ENCODE measurements around the gene ADSL.
"Not testable (repeated sequence)": the region's sequence is repeated elsewhere in the genome, so short reads cannot be mapped to it uniquely, and the experiment has no call there.

Gene ADSL

DNA sequence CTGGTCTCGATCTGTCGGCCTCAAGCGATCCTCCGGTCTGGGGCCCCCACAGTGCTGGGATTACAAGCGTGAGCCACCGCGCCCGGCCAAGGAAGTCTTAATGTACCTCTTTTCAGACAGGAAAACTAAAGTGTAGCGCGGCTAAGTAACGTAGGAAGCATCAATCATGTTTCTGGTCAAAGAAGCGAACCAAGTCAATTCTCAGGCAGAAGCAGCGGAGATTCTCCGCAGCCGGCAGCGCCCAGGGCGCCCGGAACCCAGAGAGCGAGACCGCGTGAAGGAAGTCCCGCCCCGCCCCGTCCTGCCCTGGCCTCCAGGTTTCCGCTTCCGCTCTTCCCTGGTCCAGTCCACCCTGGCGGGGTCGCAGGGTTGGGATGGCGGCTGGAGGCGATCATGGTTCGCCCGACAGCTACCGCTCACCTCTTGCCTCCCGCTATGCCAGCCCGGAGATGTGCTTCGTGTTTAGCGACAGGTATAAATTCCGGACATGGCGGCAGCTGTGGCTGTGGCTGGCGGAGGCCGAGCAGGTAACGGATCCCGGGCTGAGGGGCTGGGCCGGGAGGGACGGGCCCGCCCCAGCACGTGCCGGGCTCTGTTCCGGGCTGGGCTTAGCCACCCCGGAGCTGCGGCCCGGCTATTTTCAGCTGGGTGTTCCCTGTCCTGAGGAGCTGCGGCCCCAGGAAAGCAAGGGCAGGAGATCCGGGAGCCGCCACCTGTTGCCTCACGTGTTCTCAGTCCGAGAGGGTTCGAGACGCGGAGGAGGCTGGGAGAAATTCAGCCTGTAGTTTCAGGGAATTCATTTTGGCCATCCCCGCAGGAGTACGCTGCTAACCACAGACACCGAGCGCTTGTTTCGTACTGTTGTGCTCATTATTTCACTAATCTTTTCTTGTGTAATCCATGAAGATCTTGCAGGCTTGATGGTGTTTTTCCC is at the start of gene ADSL:
Gene ADSL, plus strand, starts transcription at position 316 of the 934 bp plus-strand sequence. Its CDS starts 59 bp downstream, at position 375.
- H3K36me3 ChIP-seq (ENCODE audit: control insufficient read depth, low read depth, low read length): peaks cover 22% of the 10 kb centered on the region
- H3K9me3 ChIP-seq (ENCODE audit: control insufficient read depth, low read depth, low read length): no peaks in the 10 kb centered on the region
- peak within 1 kb of the TSS; percentile 94 for H3K4me3 ChIP-seq (ENCODE audit: low read length)
- peak within 1 kb of the TSS; percentile 93 for H3K9ac ChIP-seq (ENCODE audit: low read length)
- peaks cover 7% of the 10 kb centered on the region for H3K4me1 ChIP-seq (ENCODE audit: control insufficient read depth, low read depth, low read length)
- H3K27ac ChIP-seq (ENCODE audit: low read length): peak within 1 kb of the TSS; percentile 73
- no peaks in the 10 kb centered on the region for H3K27me3 ChIP-seq (ENCODE audit: control insufficient read depth, insufficient read depth, low read length)

DNA sequence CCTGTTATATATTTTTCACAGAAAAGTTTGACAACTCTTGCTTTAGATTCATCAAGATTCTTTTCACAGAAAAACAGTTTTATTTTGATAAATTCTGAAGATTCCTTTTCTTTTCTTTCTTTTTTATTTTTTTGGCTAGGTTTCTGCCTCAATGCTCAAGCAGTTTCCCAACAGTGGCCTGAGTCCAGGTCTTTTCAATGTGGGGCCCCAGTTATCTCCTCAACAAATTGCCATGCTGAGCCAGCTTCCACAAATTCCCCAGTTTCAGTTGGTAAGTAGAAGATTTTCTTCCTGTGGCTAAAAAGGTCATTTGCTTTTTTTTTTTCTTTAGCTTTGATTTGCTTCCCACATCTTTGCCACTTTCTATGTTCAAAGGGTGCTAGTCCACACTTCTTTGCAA is 46.0 kb upstream of the ADSL start:
- Histone ChIP-seq H3K27me3 (ENCODE audit: control insufficient read depth, insufficient read depth, low read length) (no peaks in the 10 kb centered on the region), H3K4me1 (ENCODE audit: control insufficient read depth, low read depth, low read length) (no peaks in the 10 kb centered on the region), H3K27ac (ENCODE audit: low read length) (no peak overlapping the region), H3K9me3 (ENCODE audit: control insufficient read depth, low read depth, low read length) (no peaks in the 10 kb centered on the region), H3K36me3 (ENCODE audit: control insufficient read depth, low read depth, low read length) (peaks cover 50% of the 10 kb centered on the region), H3K4me3 (ENCODE audit: low read length) (no peak overlapping the region), H3K9ac (ENCODE audit: low read length) (no peak overlapping the region)

- Histone ChIP-seq H3K36me3 (ENCODE audit: control insufficient read depth, low read depth, low read length) (peaks cover 47% of the 10 kb centered on the region), H3K9ac (ENCODE audit: low read length) (no peak overlapping the region), H3K27me3 (ENCODE audit: control insufficient read depth, insufficient read depth, low read length) (no peaks in the 10 kb centered on the region), H3K27ac (ENCODE audit: low read length) (no peak overlapping the region), H3K4me3 (ENCODE audit: low read length) (no peak overlapping the region), H3K9me3 (ENCODE audit: control insufficient read depth, low read depth, low read length) (no peaks in the 10 kb centered on the region), H3K4me1 (ENCODE audit: control insufficient read depth, low read depth, low read length) (no peaks in the 10 kb centered on the region)
These were observed 45.2 kb upstream of the ADSL start for GRCh38 chr22:40300884-40301672.

DNA sequence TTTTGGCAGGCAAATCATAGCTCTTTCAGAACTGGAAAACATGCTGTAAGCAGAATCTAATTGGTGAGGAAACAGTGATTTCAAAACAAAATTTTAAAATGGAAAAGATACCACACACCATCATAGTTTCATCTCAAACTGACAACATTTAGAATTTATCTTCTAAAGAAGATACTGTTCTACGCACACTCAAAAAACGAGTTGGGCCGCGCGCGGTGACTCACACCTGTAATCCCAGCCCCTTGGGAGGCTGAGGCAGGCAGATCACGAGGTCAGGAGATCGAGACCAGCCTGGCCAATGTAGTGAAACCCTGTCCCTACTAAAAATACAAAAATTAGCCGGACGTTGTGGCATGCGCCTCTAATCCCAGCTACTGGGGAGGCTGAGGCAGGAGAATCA is 44.2 kb upstream of the ADSL start:
- H3K4me1 ChIP-seq (ENCODE audit: control insufficient read depth, low read depth, low read length): no peaks in the 10 kb centered on the region
- no peaks in the 10 kb centered on the region for H3K27me3 ChIP-seq (ENCODE audit: control insufficient read depth, insufficient read depth, low read length)
- H3K9me3 ChIP-seq (ENCODE audit: control insufficient read depth, low read depth, low read length): no peaks in the 10 kb centered on the region
- no peak overlapping the region for H3K27ac ChIP-seq (ENCODE audit: low read length)
- H3K9ac ChIP-seq (ENCODE audit: low read length): no peak overlapping the region
- H3K36me3 ChIP-seq (ENCODE audit: control insufficient read depth, low read depth, low read length): peaks cover 44% of the 10 kb centered on the region
- H3K4me3 ChIP-seq (ENCODE audit: low read length): no peak overlapping the region

DNA sequence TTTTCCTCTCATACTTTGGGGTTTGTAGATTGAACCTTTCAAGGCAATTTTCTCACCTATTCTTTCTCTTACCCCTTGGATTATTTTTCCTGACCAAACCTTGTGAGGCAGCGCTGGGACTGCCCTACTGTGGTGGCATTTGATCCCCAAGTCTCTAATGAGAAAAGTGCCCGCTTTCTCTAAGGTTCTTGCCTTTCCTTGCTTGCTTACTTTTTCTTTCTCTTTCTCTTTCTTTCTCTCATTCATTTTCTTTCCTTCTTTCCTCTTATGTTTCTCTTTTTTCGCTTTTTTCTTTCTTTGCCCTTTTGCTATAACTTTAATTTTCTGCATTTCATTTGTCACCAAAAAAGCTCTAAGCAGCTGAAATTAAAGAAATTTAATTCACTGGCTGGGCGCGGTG is 40.7 kb upstream of the ADSL start:
- Histone ChIP-seq H3K9ac (ENCODE audit: low read length) (no peak overlapping the region), H3K27me3 (ENCODE audit: control insufficient read depth, insufficient read depth, low read length) (no peaks in the 10 kb centered on the region), H3K9me3 (ENCODE audit: control insufficient read depth, low read depth, low read length) (no peaks in the 10 kb centered on the region), H3K4me3 (ENCODE audit: low read length) (no peak overlapping the region), H3K4me1 (ENCODE audit: control insufficient read depth, low read depth, low read length) (no peaks in the 10 kb centered on the region), H3K27ac (ENCODE audit: low read length) (no peak overlapping the region), H3K36me3 (ENCODE audit: control insufficient read depth, low read depth, low read length) (peaks cover 62% of the 10 kb centered on the region)

- H3K4me1 ChIP-seq (ENCODE audit: control insufficient read depth, low read depth, low read length): no peaks in the 10 kb centered on the region
- H3K9me3 ChIP-seq (ENCODE audit: control insufficient read depth, low read depth, low read length): no peaks in the 10 kb centered on the region
- H3K4me3 ChIP-seq (ENCODE audit: low read length): no peak overlapping the region
- no peak overlapping the region for H3K9ac ChIP-seq (ENCODE audit: low read length)
- no peaks in the 10 kb centered on the region for H3K27me3 ChIP-seq (ENCODE audit: control insufficient read depth, insufficient read depth, low read length)
- no peak overlapping the region for H3K27ac ChIP-seq (ENCODE audit: low read length)
- H3K36me3 ChIP-seq (ENCODE audit: control insufficient read depth, low read depth, low read length): peaks cover 78% of the 10 kb centered on the region
These were observed 37.2 kb upstream of the ADSL start for GRCh38 chr22:40308999-40309573.

DNA sequence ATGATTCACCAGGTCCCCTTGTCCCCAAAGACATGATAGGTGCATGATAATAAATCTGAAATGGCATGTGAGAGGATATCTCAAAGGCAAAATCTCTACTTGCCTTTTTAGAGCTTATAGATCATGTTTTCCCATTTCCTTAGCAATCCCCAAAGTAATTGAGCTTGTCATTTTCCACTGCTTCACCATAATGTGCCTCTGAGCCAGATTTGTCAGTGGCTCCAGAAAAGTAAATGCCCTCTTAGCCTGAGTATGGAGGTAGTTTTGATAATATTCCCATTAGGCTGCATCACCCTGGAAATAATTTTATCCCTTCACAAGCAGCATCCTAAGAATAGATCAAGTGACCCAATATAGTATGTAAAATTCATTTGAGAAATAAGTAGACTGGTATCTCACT is 36.7 kb upstream of the ADSL start:
- Histone ChIP-seq H3K36me3 (ENCODE audit: control insufficient read depth, low read depth, low read length) (peaks cover 80% of the 10 kb centered on the region), H3K9ac (ENCODE audit: low read length) (no peak overlapping the region), H3K4me1 (ENCODE audit: control insufficient read depth, low read depth, low read length) (no peaks in the 10 kb centered on the region), H3K9me3 (ENCODE audit: control insufficient read depth, low read depth, low read length) (no peaks in the 10 kb centered on the region), H3K27ac (ENCODE audit: low read length) (no peak overlapping the region), H3K4me3 (ENCODE audit: low read length) (no peak overlapping the region), H3K27me3 (ENCODE audit: control insufficient read depth, insufficient read depth, low read length) (no peaks in the 10 kb centered on the region)

DNA sequence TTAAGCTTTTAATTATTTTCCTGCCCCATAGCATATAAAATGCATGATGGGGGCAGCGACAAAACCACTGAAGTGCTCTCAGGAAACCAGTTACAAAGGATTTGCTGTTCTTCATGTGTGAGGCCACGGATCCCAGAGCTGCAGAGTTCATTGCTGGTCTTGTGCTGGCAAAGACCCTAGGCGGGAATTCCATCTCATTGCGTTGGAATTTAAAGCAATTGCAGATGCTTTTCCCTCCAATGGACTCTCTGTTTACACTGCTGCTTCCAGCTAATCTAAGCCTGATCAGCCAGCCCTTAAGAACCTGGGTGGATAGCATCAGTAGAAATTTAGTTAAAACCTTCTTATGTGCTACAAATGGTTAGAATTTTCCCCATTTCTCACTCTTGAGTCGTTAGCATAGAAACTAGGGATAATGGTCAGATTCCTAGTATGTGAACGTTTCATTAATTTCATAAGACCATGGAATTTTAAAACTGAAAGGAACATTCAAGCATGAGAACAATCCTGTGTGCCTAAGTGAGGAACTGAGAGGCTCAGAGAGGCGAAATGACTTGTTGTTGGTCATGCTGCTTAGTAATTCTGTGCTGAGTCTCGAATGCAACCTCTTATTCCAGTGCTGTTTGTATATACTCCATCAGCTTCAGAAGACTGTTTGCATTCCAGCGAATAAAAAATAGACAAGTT is 36.1 kb upstream of the ADSL start:
- Histone ChIP-seq H3K9me3 (ENCODE audit: control insufficient read depth, low read depth, low read length) (no peaks in the 10 kb centered on the region), H3K27ac (ENCODE audit: low read length) (no peak overlapping the region), H3K4me3 (ENCODE audit: low read length) (no peak overlapping the region), H3K27me3 (ENCODE audit: control insufficient read depth, insufficient read depth, low read length) (no peaks in the 10 kb centered on the region), H3K36me3 (ENCODE audit: control insufficient read depth, low read depth, low read length) (peaks cover 81% of the 10 kb centered on the region), H3K4me1 (ENCODE audit: control insufficient read depth, low read depth, low read length) (no peaks in the 10 kb centered on the region), H3K9ac (ENCODE audit: low read length) (no peak overlapping the region)

DNA sequence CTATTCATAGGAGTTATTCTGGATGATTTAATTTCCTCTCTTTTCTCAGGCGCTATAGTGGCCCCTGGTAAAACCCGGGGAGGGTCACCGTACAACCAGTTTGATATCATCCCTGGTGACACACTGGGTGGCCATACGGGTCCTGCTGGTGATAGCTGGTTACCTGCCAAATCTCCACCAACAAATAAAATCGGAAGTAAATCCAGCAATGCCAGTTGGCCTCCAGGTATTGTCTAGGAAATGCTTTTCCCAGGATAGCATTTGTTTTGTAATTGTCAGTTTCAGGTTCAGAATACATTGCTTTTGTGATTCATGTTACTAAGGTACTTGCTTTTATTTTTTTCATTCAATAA is 35.6 kb upstream of the ADSL start:
- no peak overlapping the region for H3K27ac ChIP-seq (ENCODE audit: low read length)
- H3K4me1 ChIP-seq (ENCODE audit: control insufficient read depth, low read depth, low read length): no peaks in the 10 kb centered on the region
- peaks cover 86% of the 10 kb centered on the region for H3K36me3 ChIP-seq (ENCODE audit: control insufficient read depth, low read depth, low read length)
- no peaks in the 10 kb centered on the region for H3K27me3 ChIP-seq (ENCODE audit: control insufficient read depth, insufficient read depth, low read length)
- H3K9ac ChIP-seq (ENCODE audit: low read length): no peak overlapping the region
- no peaks in the 10 kb centered on the region for H3K9me3 ChIP-seq (ENCODE audit: control insufficient read depth, low read depth, low read length)
- no peak overlapping the region for H3K4me3 ChIP-seq (ENCODE audit: low read length)

GRCh38 chr22:40311646-40312045 is 34.7 kb upstream of the ADSL start:
- H3K36me3 ChIP-seq (ENCODE audit: control insufficient read depth, low read depth, low read length): peaks cover 93% of the 10 kb centered on the region
- not testable (repeated sequence) for H3K4me1 ChIP-seq (ENCODE audit: control insufficient read depth, low read depth, low read length); H3K27ac ChIP-seq (ENCODE audit: low read length); H3K9me3 ChIP-seq (ENCODE audit: control insufficient read depth, low read depth, low read length); H3K27me3 ChIP-seq (ENCODE audit: control insufficient read depth, insufficient read depth, low read length); H3K9ac ChIP-seq (ENCODE audit: low read length); H3K4me3 ChIP-seq (ENCODE audit: low read length)

- H3K9ac ChIP-seq (ENCODE audit: low read length): no peak overlapping the region
These were observed 34.2 kb upstream of the ADSL start for GRCh38 chr22:40312050-40312449.

More at GRCh38 chr22:40312050-40312449, 34.2 kb upstream of the ADSL start:
- Histone ChIP-seq H3K27ac (ENCODE audit: low read length) (no peak overlapping the region), H3K36me3 (ENCODE audit: control insufficient read depth, low read depth, low read length) (peaks cover 94% of the 10 kb centered on the region), H3K4me3 (ENCODE audit: low read length) (no peak overlapping the region), H3K27me3 (ENCODE audit: control insufficient read depth, insufficient read depth, low read length) (no peaks in the 10 kb centered on the region), H3K4me1 (ENCODE audit: control insufficient read depth, low read depth, low read length) (no peaks in the 10 kb centered on the region), H3K9me3 (ENCODE audit: control insufficient read depth, low read depth, low read length) (no peaks in the 10 kb centered on the region)
